ENCODE results near the gene FHAD1. TPM values are rescaled to one million over a fixed set of nuclear protein-coding genes. Genes with fewer than 3 reads are reported as not detected.

Gene FHAD1
- total RNA-seq, 1 donor from 2014 or later = not detected

GRCh38 chr1:15403962-15404580 is 157.0 kb downstream of the FHAD1 start:
- no peaks in the 10 kb centered on the region for H3K36me3 ChIP-seq (ENCODE audit: control insufficient read depth, insufficient read depth, low read length)
- no peaks in the 10 kb centered on the region for H3K27me3 ChIP-seq (ENCODE audit: control insufficient read depth, insufficient read depth, low read length)
- no peak overlapping the region for H3K4me3 ChIP-seq (ENCODE audit: low read depth, low read length)
- FAIRE-seq (no peak), DNase-seq (ENCODE audit: low read depth) (no peak)
- TF ChIP-seq CTCF (IDR thresholded peaks at IDR 0.05; ENCODE audit: insufficient read depth, low read length, severe bottlenecking) = no peak

- TF ChIP-seq CTCF (IDR thresholded peaks at IDR 0.05; ENCODE audit: insufficient read depth, low read length, severe bottlenecking) = no peak
- H3K4me3 ChIP-seq (ENCODE audit: low read depth, low read length) = no peak overlapping the region
- H3K27me3 ChIP-seq (ENCODE audit: control insufficient read depth, insufficient read depth, low read length) = no peaks in the 10 kb centered on the region
- DNase-seq (ENCODE audit: low read depth) = no peak
- H3K36me3 ChIP-seq (ENCODE audit: control insufficient read depth, insufficient read depth, low read length) = no peaks in the 10 kb centered on the region
- no peak for FAIRE-seq
Measured at GRCh38 chr1:15405106-15405850, 158.3 kb downstream of the FHAD1 start.

GRCh38 chr1:15406614-15407559 is 159.9 kb downstream of the FHAD1 start:
- H3K36me3 ChIP-seq (ENCODE audit: control insufficient read depth, insufficient read depth, low read length) = no peaks in the 10 kb centered on the region
- H3K27me3 ChIP-seq (ENCODE audit: control insufficient read depth, insufficient read depth, low read length) = no peaks in the 10 kb centered on the region
- H3K4me3 ChIP-seq (ENCODE audit: low read depth, low read length) = no peak overlapping the region
- FAIRE-seq (peak; percentile 7), DNase-seq (ENCODE audit: low read depth) (peak; percentile 85)
- TF ChIP-seq CTCF (IDR thresholded peaks at IDR 0.05; ENCODE audit: insufficient read depth, low read length, severe bottlenecking) = no peak

GRCh38 chr1:15407580-15407979 is 160.6 kb downstream of the FHAD1 start:
- H3K4me3 ChIP-seq (ENCODE audit: low read depth, low read length) = no peak overlapping the region
- FAIRE-seq = no peak
- no peaks in the 10 kb centered on the region for H3K36me3 ChIP-seq (ENCODE audit: control insufficient read depth, insufficient read depth, low read length)
- H3K27me3 ChIP-seq (ENCODE audit: control insufficient read depth, insufficient read depth, low read length) = no peaks in the 10 kb centered on the region
- no peak for TF ChIP-seq CTCF (IDR thresholded peaks at IDR 0.05; ENCODE audit: insufficient read depth, low read length, severe bottlenecking)
- no peak for DNase-seq (ENCODE audit: low read depth)

GRCh38 chr1:15408890-15409387 is 161.9 kb downstream of the FHAD1 start:
- H3K36me3 ChIP-seq (ENCODE audit: control insufficient read depth, insufficient read depth, low read length) = peaks cover 4% of the 10 kb centered on the region
- DNase-seq (ENCODE audit: low read depth) (no peak), FAIRE-seq (no peak)
- H3K4me3 ChIP-seq (ENCODE audit: low read depth, low read length) = peak overlapping the region; percentile 86
- no peaks in the 10 kb centered on the region for H3K27me3 ChIP-seq (ENCODE audit: control insufficient read depth, insufficient read depth, low read length)
- no peak for TF ChIP-seq CTCF (IDR thresholded peaks at IDR 0.05; ENCODE audit: insufficient read depth, low read length, severe bottlenecking)

Data from bronchial epithelial cell (primary cell).